ENCODE data around the gene ISG20L2. TPM values are rescaled to one million over a fixed set of nuclear protein-coding genes. Genes with fewer than 3 reads are reported as not detected.

ISG20L2 gene
- total and polyA plus RNA-seq, 2 donors (not counting 3 experiments of a cell fraction or from before 2014, with no cell fraction given), result 33.2 to 35.3 TPM

GRCh38 chr1:156766298-156767100 is 37.9 kb upstream of the ISG20L2 start:
- intact Hi-C loops (cut with micrococcal nuclease), result loop anchor here (1.0 kb wide), 5 partner anchors 15 to 94 kb away; partner anchors contain the start of genes HDGF, ISG20L2, METTL25B and MRPL24

More at GRCh38 chr1:156766298-156767100, 37.9 kb upstream of the ISG20L2 start:
- CTCF ChIA-PET, result interaction anchor here (1.0 to 4.2 kb wide), 10 partner anchors 8 to 162 kb away, joined by 4 to 52 read pairs (median 6); partner anchors contain the start of genes HDGF, MRPL24 and NTRK1
- no peaks in the 10 kb centered on the region for H3K27me3 ChIP-seq (ENCODE audit: control insufficient read depth in 2 of 2, insufficient read depth in 2 of 2, low read length in 2 of 2)
- POLR2A ChIA-PET, result interaction anchor here (1.4 to 3.2 kb wide), 3 partner anchors 15 to 38 kb away, joined by 7 to 27 read pairs (median 14); partner anchors contain the start of genes HDGF, ISG20L2, METTL25B and MRPL24
- no peak for FAIRE-seq
- peak overlapping the region; percentile 66 for H3K4me2 ChIP-seq (ENCODE audit: insufficient read depth, low read length)
- no peaks in the 10 kb centered on the region for H3K9me1 ChIP-seq (replicated peaks; ENCODE audit: control insufficient read depth, extremely low read depth, insufficient read depth, low read length)
- DNase-seq (ENCODE audit: low read depth, low spot score), result no peak
- peak overlapping the region; percentile 71 for H2AFZ ChIP-seq (ENCODE audit: low read depth, low read length)
- peak overlapping the region; percentile 14 to 74 (median 48) for H3K4me3 ChIP-seq (replicated peaks in 1 of 3; ENCODE audit: insufficient read depth in 1 of 3, low read depth in 1 of 3, low read length in 3 of 3)
- H3K9me3 ChIP-seq (replicated peaks; ENCODE audit: control insufficient read depth, insufficient read depth, low read length), result no peaks in the 10 kb centered on the region
- peak overlapping the region; percentile 44 for H3K27ac ChIP-seq (ENCODE audit: insufficient read depth, low read depth, low read length)
- dilution Hi-C loops (cut with MboI; ENCODE audit: extremely low pct_ligation_motif_present, low sequenced_read_pairs), result no loop called here
- TF ChIP-seq FOS (IDR thresholded peaks at IDR 0.05; ENCODE audit: borderline replicate concordance, insufficient read depth, low read length) (no peak), POLR2AphosphoS5 (IDR thresholded peaks at IDR 0.05; ENCODE audit: insufficient read depth, low read depth, low read length) (no peak), JUN (IDR thresholded peaks at IDR 0.05; ENCODE audit: borderline replicate concordance, insufficient read depth, insufficient read length, low read depth) (no peak), EZH2 (IDR thresholded peaks at IDR 0.05; ENCODE audit: borderline replicate concordance, low read depth, low read length, severe bottlenecking) (no peak), POLR2A (IDR thresholded peaks at IDR 0.05; ENCODE audit: low read depth, low read length) (peak; percentile 75), MAX (IDR thresholded peaks at IDR 0.05; ENCODE audit: insufficient read depth, insufficient read length) (no peak), CTCF (IDR thresholded peaks at IDR 0.05; ENCODE audit: extremely low read depth in 1 of 2, insufficient read depth in 1 of 2, low read depth in 1 of 2, low read length in 2 of 2) (no peak), GATA2 (IDR thresholded peaks at IDR 0.05; ENCODE audit: insufficient read depth, insufficient read length, low read depth, low read length) (no peak)
- peaks cover 5 to 6% of the 10 kb centered on the region in 2 experiments for H3K36me3 ChIP-seq (ENCODE audit: control insufficient read depth in 2 of 2, extremely low read depth in 1 of 2, insufficient read depth in 2 of 2, low read length in 2 of 2)
- BruUV-seq (replicated peaks), result TSS peak; percentile 48
- peaks cover 3% of the 10 kb centered on the region for H4K20me1 ChIP-seq (replicated peaks; ENCODE audit: control insufficient read depth, extremely low read depth, insufficient read depth, low read length)
- H3K79me2 ChIP-seq (ENCODE audit: control insufficient read depth, insufficient read depth, low read length), result peaks cover 38% of the 10 kb centered on the region
- peak overlapping the region; percentile 73 for H3K9ac ChIP-seq (replicated peaks; ENCODE audit: extremely low read depth, insufficient read depth, low read length)
- peaks cover 18% of the 10 kb centered on the region for H3K4me1 ChIP-seq (ENCODE audit: control insufficient read depth, extremely low read depth, insufficient read depth, low read length)

All from endothelial cell of umbilical vein (primary cell).